AG20443 (cell line): ENCODE measurements around the gene MYO6.
"Not testable (repeated sequence)": the region's sequence is repeated elsewhere in the genome, so short reads cannot be mapped to it uniquely, and the experiment has no call there.

Source experiments
- DNase-seq: peaks from one replicate; pipeline ENCODE4 v3.0.0; 2012; ENCODE audit warnings: low spot score, mixed read lengths

Gene MYO6

DNA sequence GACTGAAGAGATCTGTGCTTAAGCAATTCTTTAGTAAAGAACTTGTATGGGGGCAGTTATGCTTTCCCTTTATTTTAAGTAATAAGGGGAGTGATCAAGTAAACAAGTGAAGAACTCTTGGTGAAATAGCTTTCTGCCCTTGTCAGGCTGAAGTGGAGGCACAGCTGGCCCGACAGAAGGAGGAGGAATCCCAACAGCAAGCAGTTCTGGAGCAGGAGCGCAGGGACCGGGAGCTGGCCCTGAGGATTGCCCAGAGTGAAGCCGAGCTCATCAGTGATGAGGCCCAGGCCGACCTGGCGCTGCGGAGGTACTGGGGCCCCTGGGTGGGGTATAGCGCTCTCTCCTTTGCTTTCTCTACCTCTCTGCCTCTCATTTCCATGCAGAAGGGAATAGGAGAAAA lies 143.3 kb downstream of the MYO6 start:
- no peak for DNase-seq

DNA sequence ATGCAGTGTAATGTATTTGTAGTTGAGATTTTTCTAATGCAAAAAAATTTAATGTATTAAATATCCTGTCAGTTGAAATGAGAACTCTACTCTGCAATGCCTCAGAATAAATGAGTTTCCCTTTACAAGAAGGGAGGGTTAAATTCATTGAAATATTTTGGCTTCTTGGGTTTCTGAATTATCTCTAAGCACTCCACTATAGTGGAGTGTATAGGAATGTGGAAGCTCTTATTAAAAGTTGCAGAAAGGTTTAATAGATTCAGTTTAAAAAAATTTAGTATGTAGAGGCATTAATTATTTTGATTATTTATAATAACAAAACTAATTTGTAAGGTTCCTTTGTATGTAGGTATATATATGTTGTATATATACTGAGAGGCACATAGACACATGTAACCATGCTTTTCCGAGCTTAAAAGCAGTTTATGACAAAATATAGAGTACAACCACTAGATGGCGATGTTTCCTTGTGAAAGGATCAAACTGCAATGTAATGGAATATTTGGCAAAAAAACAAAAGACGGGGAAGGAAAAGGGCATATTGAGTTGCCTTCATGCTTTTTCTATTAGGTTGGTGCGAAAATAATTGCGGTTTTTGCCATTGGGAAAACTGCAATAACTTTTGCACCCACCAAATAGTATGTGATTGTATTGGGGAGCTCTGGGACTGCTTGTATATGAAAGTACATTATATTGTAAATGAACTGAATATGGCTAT lies 144.2 kb downstream of the MYO6 start:
- peak; percentile 61 for DNase-seq

DNA sequence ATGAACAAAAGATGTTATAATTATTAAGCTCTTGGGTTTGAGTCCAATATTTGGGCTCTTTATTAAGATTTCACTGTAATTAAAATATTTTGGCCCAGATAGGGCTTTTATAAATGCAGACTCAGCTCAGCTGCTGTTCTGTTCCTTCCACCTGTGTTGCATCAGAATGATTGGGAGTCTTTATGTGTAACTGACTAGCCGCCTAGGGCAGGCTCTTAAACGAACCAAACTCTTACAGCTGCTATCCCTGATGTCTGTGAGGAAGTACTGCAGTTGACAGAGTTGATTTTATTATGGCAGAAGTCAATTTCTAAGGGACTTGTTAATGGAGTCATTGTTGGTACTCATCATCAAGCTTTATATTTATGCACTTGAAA lies 144.7 kb downstream of the MYO6 start:
- DNase-seq = no peak

DNA sequence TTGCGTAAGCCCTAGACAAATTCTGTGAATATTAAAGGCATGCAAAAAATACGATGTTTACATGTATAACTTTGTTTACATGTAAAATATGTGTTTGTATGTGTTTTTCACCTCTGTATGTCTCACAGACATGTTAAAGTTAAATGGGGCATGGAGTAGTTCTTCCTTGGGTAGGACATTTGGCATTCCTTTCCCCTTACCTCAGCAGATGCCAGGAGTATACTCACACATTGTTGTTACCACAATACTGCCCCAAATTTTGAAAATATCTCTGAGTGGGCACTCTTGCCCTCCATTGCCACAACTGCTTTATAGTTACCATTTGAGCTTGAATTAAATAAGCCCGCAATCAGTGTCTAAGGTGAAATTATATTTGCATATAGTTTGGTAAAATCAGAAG lies 147.5 kb downstream of the MYO6 start:
- DNase-seq = no peak

DNA sequence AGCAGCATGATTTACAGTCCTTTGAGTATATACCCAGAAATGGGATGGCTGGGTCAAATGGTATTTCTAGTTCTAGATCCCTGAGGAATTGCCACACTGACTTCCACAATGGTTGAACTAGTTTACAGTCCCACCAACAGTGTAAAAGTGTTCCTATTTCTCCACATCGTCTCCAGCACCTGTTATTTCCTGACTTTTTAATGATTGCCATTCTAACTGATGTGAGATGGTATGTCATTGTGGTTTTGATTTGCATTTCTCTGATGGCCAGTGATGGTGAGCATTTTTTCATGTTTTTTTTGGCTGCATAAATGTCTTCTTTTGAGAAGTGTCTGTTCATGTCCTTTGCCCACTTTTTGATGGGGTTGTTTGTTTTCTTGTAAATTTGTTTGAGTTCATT lies 151.2 kb downstream of the MYO6 start:
- DNase-seq = not testable (repeated sequence)

DNA sequence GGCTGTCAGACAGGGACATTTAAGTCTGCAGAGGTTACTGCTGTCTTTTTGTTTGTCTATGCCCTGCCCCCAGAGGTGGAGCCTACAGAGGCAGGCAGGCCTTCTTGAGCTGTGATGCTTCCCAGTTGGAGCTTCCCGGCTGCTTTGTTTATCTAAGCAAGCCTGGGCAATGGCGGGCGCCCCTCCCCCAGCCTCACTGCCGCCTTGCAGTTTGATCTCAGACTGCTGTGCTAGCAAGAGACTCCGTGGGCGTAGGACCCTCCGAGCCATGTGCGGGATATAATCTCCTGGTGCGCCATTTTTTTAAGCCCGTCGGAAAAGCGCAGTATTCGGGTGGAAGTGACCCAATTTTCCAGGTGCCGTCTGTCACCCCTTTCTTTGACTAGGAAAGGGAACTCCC lies 156.1 kb downstream of the MYO6 start:
- DNase-seq = not testable (repeated sequence)

DNA sequence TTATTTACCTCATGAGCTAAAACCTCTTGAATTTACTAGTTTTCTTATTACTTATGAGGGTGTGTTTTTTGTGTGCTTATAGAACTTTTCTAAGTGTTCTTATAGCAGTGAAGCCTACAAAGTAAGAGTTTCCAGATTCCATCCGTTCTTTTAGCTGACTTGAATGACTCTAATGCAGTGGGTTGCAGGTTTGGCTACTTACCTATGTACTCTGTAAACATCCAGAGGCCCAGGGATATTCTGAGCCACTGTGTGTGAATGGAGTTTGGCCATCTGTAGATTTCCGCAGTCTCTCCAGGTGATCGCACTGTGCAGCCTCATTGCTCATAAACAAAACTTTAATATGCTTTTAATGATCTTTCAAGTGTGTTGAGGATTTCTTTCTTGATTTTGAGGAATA lies 157.8 kb downstream of the MYO6 start:
- DNase-seq = no peak

DNA sequence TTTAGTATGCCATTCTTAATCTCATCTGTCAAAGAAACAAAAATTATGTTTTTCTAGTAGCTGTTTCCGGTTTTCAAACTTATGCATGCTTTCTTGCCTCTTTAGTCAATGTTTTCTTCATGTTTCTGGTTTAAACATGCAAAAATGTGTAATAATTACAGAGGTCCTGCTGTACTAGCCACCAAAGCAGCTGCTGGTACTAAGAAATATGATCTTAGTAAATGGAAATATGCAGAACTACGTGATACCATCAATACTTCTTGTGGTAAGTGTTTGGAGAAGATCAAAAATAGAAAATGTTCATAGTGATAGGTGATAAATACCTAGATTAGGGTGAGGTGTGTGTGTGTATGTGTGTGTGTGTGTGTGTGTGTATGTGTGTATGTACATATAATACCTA lies 158.4 kb downstream of the MYO6 start:
- no peak for DNase-seq

DNA sequence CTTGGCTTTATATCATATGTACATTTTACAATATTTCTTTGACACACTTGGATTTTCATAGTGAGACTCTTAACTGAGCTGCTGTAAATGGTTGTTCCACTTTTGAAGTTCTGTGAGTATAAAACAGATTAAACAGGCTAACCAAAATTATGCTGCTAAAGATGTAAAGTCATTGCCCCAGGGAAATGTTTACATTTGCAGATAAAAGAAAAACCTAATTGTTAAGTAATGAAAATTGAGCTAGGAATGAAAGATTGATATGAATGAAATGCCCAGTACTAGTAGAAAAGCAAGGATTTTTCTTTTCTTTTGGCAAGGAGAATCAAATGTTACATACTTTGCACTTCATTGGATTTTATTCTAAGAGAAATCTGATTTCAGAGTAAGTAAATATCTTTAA lies 164.0 kb downstream of the MYO6 start:
- no peak for DNase-seq

DNA sequence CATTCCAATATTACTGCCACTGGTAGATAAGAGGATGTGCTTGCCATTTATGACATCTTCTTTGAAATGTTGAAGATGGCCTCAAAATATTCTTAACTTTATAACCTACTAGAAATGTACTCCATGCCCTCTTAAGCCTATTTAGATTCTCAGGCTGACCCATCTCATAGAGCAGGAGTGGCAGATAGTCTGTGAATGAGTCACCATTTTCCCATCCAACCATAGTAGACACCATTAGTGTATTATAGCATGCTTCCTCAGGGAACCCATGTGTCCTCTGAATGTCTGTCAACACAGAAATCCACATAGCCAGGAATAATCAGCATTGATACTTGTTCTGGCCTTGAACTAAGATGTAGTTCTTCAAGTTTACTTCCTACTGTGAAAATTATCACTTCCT lies 173.2 kb downstream of the MYO6 start:
- DNase-seq = no peak

DNA sequence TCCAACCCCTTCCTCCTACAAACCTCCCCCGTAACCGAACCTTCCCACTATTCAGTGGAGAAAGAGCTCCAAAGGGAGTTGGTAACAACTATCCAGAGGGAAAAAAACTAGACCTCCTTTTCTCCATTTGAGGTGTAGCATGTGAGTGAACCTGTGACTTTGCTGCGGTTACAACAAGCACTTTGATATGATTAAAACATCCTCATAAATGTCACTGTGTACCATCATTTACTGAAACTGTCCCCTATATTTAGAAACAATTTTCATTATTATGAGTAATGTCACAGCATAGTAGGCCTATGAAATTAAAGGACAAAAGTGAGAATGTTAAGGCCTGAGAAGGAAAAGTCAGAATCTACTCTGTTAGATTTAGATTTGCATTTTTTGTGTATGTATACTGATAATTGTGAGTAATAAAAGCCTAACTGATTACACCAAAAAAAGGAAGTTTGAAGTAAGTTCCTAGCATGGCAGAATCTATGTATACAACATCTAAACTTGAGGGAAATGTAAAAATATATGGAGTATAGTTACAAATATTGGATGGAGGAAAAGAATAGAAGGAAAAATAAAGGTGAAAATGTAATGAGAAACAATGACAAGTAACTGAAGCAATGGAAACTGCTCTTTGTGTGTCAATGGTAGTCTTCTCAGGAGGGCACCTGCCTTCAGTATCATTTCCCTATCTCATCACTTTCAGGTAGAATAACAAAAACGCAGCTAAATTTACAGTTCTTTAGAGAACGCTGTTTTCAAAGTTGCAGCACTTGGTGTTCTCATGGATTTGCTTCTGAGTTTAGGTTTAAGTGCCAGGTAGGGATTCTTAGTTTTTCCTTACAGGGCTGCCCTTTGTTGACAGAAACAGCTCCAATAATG lies 177.5 kb downstream of the MYO6 start:
- no peak for DNase-seq

DNA sequence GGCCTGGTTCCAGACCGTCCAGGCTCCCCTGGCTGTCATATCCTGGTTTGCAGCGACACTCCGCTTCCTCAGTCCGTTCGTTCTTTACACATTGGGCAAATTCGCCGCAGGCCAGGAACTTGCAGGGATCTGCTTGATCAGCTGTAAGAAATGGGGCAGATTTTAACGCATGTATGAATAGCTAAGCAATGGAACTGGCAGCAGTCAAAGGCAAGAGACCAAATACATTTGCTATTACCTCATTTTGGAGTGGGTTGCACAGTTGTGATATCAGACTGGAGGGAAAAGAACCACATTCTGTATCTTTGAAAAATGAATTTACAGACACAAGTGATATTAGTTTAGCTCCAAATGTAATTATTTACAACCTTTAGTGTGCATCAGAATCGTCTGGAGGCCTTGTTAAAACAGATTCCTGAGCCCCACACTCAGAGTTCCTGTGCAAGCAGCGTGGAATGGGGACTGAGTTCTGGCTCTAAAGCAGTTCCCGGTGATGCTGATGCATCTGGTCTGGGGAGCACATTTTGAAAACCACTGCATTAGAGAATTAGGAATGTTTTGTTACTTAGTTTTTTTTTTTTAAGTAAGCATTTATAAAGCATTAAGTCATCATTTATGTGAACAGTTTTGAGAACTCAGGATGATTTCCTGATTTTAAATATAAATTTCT lies 182.1 kb downstream of the MYO6 start:
- DNase-seq = peak; percentile 30

DNA sequence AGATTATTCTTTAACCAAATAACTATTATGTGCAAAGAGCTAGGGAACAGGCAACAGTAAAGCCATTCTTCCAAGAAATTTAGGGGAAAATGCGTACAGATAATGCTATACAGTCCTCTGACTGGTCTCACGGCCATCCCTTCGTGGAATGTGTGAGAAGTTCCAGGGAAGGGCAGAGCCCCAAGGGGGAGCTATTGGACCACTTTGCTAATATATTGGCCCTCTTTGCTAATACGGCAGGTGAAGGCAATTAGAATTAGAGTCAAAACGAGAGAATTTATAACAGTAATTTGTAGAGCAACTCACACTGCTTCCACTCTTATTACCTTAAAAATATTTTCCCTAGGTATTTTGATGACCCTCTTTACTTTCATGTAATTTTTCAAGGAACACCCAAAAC lies 183.0 kb downstream of the MYO6 start:
- DNase-seq = no peak

DNA sequence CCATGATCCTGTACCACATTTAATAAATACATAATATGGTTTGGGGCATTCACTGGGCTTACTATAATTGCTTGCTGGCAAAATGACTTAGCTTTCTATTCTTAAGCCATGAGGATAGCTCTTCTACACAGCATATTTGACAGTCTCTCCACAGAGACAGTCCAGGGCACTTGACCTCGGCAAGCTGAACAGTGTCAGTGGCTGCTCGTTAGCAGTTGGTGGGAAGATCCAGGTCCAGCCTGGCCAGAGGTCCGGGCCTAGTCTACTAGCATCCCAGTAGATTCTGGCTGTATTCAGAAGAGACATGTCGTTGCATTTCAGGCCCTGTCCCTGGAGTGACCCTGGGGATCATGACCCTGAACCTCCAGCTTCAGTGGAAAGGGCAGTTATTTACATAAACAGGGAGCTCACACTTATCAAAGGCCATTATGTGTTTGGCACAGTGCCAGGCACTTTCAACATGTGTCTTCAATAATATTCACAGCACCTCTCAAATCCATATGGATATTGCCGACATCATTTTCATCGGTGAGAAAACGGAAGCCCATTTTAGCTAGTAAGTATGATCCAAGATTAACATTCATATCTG lies 184.4 kb downstream of the MYO6 start:
- no peak for DNase-seq

DNA sequence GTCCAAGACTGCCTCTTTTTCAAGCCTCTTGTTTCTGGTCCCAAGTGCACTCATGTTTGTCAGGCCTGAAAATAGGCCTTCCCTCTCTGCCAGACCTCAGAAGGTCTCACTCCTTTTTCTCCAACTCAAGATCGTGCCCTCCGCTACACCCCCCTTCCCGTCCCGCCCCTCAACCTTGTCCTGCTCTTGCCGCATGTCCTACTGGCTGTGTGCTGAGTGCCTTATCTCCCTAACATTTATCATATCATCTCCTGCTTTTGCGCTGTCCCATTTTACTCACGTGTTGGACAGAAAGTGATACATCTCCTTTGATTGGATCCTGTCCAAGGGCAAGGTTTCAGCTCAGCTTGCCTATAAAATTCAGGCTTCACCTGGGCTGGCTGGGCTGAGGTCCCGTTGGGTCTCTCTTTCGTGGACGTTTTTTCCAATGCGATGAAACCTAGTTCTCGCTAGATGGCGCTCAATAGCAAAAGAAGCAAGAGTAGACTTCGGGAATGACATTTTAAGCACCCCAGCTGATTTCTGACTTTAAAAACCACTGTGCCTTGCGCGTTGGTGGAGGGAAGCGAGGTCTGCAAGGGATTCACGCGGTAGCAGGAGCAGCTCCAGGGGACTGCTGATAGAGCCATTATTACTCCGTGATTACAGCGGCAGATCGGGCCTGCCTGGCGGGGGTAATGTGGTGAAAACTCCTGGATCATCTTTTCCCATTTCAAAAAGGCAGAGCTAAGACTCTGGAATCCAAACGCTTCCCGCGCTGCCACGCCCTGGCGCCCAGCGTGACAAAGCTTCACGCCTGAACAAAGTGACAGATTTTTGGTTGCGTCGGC lies 185.8 kb downstream of the MYO6 start:
- DNase-seq = peak; percentile 86

DNA sequence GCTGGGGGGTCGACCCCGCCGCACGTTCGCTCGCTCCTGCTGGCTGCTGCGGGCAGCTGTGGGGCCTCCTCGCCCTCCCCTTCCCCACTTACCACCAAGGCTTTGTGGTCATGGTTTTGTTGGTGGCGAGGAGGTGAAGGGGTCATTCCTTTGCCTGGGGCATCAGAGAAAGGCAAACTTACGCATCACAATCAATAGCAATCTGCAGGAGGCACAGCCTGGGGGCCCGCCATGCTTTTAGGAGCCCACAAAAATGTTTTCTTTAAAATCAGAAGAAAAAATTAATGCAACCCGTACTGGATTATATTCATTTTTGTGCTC lies 186.4 kb downstream of the MYO6 start:
- no peak for DNase-seq

DNA sequence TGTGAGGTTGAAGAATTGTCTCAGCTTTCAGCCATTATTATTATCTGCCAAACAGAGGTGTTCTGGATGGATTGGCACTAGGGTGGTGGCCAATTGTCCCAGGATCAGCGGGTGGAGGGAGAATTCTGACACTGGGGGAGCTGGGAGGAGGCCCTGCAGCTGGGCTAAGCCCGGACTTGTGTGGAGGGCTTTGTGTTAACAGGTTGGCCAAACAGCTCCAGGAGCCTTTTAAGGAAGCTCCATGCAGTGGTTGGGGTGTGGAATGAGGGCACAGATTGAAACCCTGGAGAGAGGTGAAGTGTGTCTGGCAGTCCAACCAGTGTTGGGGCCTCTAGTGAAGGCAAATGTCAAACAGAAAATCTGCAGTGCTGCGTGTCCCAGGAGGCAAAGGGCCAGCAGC lies 187.6 kb downstream of the MYO6 start:
- DNase-seq = no peak

DNA sequence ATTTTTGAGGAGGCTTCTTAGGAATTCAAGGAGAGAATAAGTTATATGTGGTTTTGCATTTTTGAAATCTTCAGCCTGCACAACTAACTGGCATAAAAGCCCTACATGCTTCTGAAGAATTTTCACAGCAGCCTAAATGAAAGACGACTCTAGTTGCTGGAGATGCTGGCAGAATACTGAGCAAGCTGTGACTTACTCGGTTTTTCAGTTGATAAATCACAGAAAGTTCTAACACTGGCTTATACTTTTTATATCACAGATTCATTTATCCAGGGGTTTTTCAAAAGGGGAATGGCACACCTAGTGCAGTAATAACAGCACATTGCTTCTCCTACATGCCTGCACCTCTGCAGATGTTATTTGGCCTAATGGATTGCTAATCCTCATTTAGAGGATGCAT lies 188.8 kb downstream of the MYO6 start:
- DNase-seq = no peak

DNA sequence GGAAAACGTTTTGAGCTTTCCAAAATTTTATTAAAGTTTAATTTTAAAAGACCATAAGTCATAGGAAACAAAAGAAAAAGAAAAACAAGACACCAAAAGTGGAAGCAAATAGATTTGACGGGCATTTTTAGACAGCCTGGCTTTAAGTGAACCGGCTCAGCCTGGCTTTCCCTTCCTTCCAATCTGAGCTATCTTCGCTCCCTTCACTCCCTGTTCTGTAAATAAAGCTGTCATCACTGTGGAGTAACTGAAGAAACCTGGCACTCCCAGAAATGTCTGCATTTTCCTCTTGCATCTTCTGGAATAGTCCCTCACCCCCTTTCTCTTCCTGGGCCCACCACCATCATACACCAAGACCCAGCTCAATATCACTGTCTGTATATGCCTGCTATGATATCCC lies 191.5 kb downstream of the MYO6 start:
- DNase-seq = no peak

DNA sequence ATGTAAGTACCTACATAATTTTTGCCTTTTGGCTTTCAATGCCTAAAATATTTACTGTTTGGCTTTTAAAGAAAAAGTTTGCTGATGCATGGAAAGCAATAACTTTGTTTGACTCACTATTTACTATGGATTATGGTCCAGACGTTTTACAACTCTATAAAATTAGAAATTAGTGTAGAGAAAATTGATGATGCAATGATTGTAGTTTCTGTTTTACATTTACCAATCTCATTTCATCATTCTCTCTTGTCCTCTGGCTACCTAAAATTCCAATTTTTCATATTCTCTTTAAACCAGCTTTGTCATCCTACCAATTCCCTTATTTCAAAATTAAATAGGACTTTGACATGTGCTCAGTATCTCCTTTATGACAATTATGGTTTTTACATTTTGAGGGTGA lies 192.5 kb downstream of the MYO6 start:
- no peak for DNase-seq

DNA sequence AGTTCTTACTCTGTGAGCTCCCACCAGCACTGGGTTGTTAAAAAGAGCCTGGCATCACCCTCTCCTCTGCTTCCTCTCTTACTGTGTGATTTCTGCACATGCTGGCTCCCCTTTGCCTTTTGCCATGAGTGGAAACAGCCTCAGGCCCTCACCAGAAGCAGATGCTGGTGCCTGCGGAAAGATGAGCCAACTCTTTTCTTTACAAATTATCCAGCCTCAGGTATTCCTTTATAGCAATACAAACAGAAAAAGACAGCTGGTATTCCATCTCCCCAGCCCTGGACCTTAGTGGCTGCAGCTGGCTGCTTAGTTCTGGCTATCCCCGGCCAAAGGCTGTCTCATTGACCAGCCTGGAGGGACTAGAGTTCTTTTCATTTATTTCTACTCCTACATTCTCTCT lies 194.3 kb downstream of the MYO6 start:
- DNase-seq = no peak
